ENCODE results near the gene ADGRD2.

- TF ChIP-seq E2F6 (IDR thresholded peaks at IDR 0.05; ENCODE audit: borderline replicate concordance, low read depth) = no peak
- no peak for TF ChIP-seq REST (IDR thresholded peaks at IDR 0.05)
- no peak for TF ChIP-seq POLR2A (IDR thresholded peaks at IDR 0.05; ENCODE audit: low read length)
- no peak for TF ChIP-seq BHLHE40 (IDR thresholded peaks at IDR 0.05; ENCODE audit: low read depth, low read length)
- no peak for TF ChIP-seq EP300 (IDR thresholded peaks at IDR 0.05)
- no peak for TF ChIP-seq SMC3 (IDR thresholded peaks at IDR 0.05)
- no peak for TF ChIP-seq ESRRA (IDR thresholded peaks at IDR 0.05; ENCODE audit: borderline replicate concordance, low read length)
- TF ChIP-seq CTCF (IDR thresholded peaks at IDR 0.05) = no peak
- no peak for TF ChIP-seq MAFK (IDR thresholded peaks at IDR 0.05; ENCODE audit: partially characterized antibody)
- TF ChIP-seq NPAS2 (CRISPR knock-in tag; IDR thresholded peaks at IDR 0.05; ENCODE audit: borderline replicate concordance) = no peak
- TF ChIP-seq ZFP36 (IDR thresholded peaks at IDR 0.05; ENCODE audit: borderline replicate concordance, partially characterized antibody) = no peak
- no peak for TF ChIP-seq ELK1 (IDR thresholded peaks at IDR 0.05; ENCODE audit: low read depth, low read length)
- no peak for TF ChIP-seq POLR2AphosphoS2 (conservative IDR thresholded peaks at IDR 0.05; ENCODE audit: low read length)
- no peak for TF ChIP-seq EHMT2 (IDR thresholded peaks at IDR 0.05; ENCODE audit: low read depth)
Measured at GRCh38 chr9:124507880-124508423, 57.7 kb downstream of the ADGRD2 start.
